ENCODE results near the gene DYNLRB1.

DNA sequence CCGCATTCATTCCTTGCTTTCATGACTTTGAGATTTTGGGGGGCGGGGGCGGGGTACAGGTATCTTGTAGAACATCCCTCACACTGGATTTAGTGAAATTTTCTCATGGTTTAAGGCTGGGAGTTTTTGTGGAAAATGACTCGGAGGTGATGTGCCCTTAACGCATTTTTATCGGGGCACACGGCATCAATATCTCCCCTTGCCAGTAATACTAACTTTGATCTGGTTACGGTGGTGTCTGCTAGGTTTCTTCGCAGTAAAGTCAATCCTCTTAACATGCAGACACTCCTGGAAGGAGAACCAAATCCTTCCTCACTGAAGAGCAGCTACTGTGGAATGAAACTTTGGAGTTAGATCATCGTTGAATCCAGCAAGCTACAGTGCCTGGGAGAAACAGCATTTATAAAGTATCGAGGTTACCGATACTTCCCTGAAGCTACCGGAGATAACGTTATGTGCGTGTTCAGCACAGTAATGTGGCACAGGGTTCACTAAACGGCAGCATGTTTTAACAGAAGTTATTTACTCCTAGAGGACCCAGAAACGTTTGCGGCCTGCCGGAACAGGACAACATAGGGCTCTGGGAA lies 1.2 kb upstream of the DYNLRB1 start:
- TF ChIP-seq, protein P1, sequence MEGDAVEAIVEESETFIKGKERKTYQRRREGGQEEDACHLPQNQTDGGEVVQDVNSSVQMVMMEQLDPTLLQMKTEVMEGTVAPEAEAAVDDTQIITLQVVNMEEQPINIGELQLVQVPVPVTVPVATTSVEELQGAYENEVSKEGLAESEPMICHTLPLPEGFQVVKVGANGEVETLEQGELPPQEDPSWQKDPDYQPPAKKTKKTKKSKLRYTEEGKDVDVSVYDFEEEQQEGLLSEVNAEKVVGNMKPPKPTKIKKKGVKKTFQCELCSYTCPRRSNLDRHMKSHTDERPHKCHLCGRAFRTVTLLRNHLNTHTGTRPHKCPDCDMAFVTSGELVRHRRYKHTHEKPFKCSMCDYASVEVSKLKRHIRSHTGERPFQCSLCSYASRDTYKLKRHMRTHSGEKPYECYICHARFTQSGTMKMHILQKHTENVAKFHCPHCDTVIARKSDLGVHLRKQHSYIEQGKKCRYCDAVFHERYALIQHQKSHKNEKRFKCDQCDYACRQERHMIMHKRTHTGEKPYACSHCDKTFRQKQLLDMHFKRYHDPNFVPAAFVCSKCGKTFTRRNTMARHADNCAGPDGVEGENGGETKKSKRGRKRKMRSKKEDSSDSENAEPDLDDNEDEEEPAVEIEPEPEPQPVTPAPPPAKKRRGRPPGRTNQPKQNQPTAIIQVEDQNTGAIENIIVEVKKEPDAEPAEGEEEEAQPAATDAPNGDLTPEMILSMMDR (IDR thresholded peaks at IDR 0.05): no peak
- TF ChIP-seq EZH2 (IDR thresholded peaks at IDR 0.05; ENCODE audit: borderline replicate concordance, insufficient read depth, low read depth, low read length, poor library complexity, severe bottlenecking): no peak

All from B cell (primary cell).